ENCODE measurements around the gene RD3L. TPM values are rescaled to one million over a fixed set of nuclear protein-coding genes. Genes with fewer than 3 reads are reported as not detected.
A peak's percentile ranks its signal among the peaks of the same experiment; 100 is the strongest.

Gene RD3L
- total and polyA plus RNA-seq, 9 of the 15 experiments (the other 6 are each of a cell fraction or from before 2014, with no cell fraction given) = 0.14 TPM; not detected in 8

DNA sequence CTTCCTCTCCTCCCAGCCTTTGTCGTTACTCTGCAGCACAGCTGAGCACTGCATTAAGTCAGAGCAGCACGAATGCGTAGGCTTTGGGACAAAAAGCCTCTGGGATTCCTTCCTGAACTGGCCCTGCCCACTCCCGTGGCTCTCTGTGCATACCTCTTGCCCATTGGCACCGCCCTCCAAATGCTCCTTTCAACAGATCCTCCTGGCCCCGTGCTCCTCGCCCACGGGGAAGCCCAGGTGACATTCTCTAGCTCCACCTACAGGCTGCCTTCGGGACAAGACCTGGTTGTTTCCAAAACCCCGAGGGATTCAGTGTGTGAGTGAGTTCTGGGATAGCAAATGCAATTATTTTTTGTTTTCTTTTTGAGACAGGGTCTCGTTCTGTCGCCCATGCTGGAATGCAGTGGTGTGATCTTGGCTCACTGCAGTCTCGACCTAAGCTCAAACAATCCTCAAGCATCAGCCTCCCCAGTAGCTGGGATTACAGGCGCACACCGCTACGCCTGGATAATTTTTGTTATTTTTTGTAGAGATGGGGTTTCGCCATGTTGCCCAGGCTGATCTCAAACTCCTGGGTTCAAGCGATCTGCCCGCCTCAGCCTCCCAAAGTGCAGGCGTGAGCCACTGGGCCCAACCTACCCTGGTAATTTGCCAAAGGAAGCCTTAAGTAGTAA is 31.9 kb downstream of the RD3L start:
- Histone ChIP-seq H3K79me2 (ENCODE audit: control insufficient read depth, insufficient read depth, low read length) (no peaks in the 10 kb centered on the region), H3K9ac (ENCODE audit: insufficient read depth in 1 of 2, low read depth in 2 of 2, low read length in 2 of 2) (no peak overlapping the region), H3K4me2 (ENCODE audit: insufficient read depth, low read length) (no peak overlapping the region), H3K4me1 (replicated peaks in 1 of 2; ENCODE audit: control insufficient read depth in 2 of 2, insufficient read depth in 2 of 2, low read length in 2 of 2) (peaks cover 0 to 5% of the 10 kb centered on the region in 2 experiments; a peak in 2 of 5 replicates), H3K27ac (ENCODE audit: extremely low read depth, low read depth, low read length) (no peak overlapping the region), H3K9me1 (ENCODE audit: control insufficient read depth, insufficient read depth, low read length) (no peaks in the 10 kb centered on the region), H3K27me3 (ENCODE audit: control insufficient read depth in 2 of 2, insufficient read depth in 2 of 2, low read length in 2 of 2) (no peaks in the 10 kb centered on the region), H2AFZ (ENCODE audit: low read depth, low read length) (no peak overlapping the region), H3K36me3 (ENCODE audit: control insufficient read depth, insufficient read depth, low read length) (peaks cover 39% of the 10 kb centered on the region; the same call in 2 of the 3 replicates), H3K9me3 (replicated peaks; ENCODE audit: control insufficient read depth, insufficient read depth, low read depth, low read length) (no peaks in the 10 kb centered on the region), H3K4me3 (no peak overlapping the region), H4K20me1 (replicated peaks; ENCODE audit: control insufficient read depth, insufficient read depth, low read length) (no peaks in the 10 kb centered on the region)
- 44% methylated on average over 15 of the region's 20 CpGs for WGBS (ENCODE audit: insufficient coverage, low coverage, missing lambda C conversion rate)
- peak; percentile 31 to 58 (median 47) for DNase-seq (ENCODE audit: extremely low read depth in 1 of 4, low spot score in 3 of 4)
- CTCF ChIA-PET (ENCODE audit: low intra/inter-chr PET ratio) = interaction anchor here (0.5 to 1.6 kb wide), 2 partner anchors 102 to 1217 kb away, joined by 3 to 10 read pairs; no protein-coding TSS in a partner anchor
- intact Hi-C loops (cut with micrococcal nuclease) (loop anchor here (5.0 kb wide), 1 partner anchor 103 kb away; no protein-coding TSS in a partner anchor), in situ Hi-C loops (cut with MboI) (loop anchor here (5.0 kb wide), 1 partner anchor 103 kb away; no protein-coding TSS in a partner anchor)
- BruUV-seq (replicated peaks) = no TSS peak
- POLR2A ChIA-PET = interaction anchor here (0.7 to 1.4 kb wide), 4 partner anchors 10 to 32 kb away, joined by 3 to 5 read pairs (median 4); partner anchors contain the start of gene RD3L
- peak; percentile 87 for FAIRE-seq
- ATAC-seq = peak; percentile 93
- TF ChIP-seq LARP7 (IDR thresholded peaks at IDR 0.05) (no peak), EGR1 (conservative IDR thresholded peaks at IDR 0.05) (peak; percentile 63), CEBPG (CRISPR knock-in tag; IDR thresholded peaks at IDR 0.05) (no peak), CEBPG (tag; conservative IDR thresholded peaks at IDR 0.05 in 1 of 2, IDR thresholded peaks at IDR 0.05 in 1 of 2) (no peak), ZNF263 (CRISPR knock-in tag; IDR thresholded peaks at IDR 0.05; ENCODE audit: borderline replicate concordance) (peak; percentile 54; the same call in 1 of the 2 replicates)
- TF ChIP-seq, protein P1, sequence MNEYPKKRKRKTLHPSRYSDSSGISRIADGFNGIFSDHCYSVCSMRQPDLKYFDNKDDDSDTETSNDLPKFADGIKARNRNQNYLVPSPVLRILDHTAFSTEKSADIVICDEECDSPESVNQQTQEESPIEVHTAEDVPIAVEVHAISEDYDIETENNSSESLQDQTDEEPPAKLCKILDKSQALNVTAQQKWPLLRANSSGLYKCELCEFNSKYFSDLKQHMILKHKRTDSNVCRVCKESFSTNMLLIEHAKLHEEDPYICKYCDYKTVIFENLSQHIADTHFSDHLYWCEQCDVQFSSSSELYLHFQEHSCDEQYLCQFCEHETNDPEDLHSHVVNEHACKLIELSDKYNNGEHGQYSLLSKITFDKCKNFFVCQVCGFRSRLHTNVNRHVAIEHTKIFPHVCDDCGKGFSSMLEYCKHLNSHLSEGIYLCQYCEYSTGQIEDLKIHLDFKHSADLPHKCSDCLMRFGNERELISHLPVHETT (CRISPR knock-in tag; conservative IDR thresholded peaks at IDR 0.05 in 1 of 2, IDR thresholded peaks at IDR 0.05 in 1 of 2) = no peak
- TF ChIP-seq, protein P2, sequence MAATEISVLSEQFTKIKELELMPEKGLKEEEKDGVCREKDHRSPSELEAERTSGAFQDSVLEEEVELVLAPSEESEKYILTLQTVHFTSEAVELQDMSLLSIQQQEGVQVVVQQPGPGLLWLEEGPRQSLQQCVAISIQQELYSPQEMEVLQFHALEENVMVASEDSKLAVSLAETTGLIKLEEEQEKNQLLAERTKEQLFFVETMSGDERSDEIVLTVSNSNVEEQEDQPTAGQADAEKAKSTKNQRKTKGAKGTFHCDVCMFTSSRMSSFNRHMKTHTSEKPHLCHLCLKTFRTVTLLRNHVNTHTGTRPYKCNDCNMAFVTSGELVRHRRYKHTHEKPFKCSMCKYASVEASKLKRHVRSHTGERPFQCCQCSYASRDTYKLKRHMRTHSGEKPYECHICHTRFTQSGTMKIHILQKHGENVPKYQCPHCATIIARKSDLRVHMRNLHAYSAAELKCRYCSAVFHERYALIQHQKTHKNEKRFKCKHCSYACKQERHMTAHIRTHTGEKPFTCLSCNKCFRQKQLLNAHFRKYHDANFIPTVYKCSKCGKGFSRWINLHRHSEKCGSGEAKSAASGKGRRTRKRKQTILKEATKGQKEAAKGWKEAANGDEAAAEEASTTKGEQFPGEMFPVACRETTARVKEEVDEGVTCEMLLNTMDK (IDR thresholded peaks at IDR 0.05; ENCODE audit: borderline replicate concordance, insufficient read depth, low read depth, low read length, poor library complexity, severe bottlenecking) = peak; percentile 26
- TF ChIP-seq, protein P3, sequence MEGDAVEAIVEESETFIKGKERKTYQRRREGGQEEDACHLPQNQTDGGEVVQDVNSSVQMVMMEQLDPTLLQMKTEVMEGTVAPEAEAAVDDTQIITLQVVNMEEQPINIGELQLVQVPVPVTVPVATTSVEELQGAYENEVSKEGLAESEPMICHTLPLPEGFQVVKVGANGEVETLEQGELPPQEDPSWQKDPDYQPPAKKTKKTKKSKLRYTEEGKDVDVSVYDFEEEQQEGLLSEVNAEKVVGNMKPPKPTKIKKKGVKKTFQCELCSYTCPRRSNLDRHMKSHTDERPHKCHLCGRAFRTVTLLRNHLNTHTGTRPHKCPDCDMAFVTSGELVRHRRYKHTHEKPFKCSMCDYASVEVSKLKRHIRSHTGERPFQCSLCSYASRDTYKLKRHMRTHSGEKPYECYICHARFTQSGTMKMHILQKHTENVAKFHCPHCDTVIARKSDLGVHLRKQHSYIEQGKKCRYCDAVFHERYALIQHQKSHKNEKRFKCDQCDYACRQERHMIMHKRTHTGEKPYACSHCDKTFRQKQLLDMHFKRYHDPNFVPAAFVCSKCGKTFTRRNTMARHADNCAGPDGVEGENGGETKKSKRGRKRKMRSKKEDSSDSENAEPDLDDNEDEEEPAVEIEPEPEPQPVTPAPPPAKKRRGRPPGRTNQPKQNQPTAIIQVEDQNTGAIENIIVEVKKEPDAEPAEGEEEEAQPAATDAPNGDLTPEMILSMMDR (IDR thresholded peaks at IDR 0.05 in 2 of 3, conservative IDR thresholded peaks at IDR 0.05 in 1 of 3; ENCODE audit: insufficient read depth in 2 of 3, low read depth in 1 of 3, low read length in 3 of 3) = peak; percentile 62 to 73 (median 64)
- TF ChIP-seq, protein P4, sequence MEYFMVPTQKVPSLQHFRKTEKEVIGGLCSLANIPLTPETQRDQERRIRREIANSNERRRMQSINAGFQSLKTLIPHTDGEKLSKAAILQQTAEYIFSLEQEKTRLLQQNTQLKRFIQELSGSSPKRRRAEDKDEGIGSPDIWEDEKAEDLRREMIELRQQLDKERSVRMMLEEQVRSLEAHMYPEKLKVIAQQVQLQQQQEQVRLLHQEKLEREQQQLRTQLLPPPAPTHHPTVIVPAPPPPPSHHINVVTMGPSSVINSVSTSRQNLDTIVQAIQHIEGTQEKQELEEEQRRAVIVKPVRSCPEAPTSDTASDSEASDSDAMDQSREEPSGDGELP (CRISPR knock-in tag; IDR thresholded peaks at IDR 0.05; ENCODE audit: borderline replicate concordance) = peak; percentile 29; the same call in 1 of the 2 replicates
